Measurements from ENCODE around the gene STING1.
"Not testable (repeated sequence)": the region's sequence is repeated elsewhere in the genome, so short reads cannot be mapped to it uniquely, and the experiment has no call there.

Gene STING1

GRCh38 chr5:139461698-139462097, 20.9 kb downstream of the STING1 start:
- no peak for DNase-seq

GRCh38 chr5:139461176-139461575, 21.4 kb downstream of the STING1 start:
- DNase-seq = no peak

- no peak for DNase-seq
Measured at GRCh38 chr5:139460455-139460854, 22.1 kb downstream of the STING1 start.

- no peak for DNase-seq
Measured at GRCh38 chr5:139459451-139459934, 23.1 kb downstream of the STING1 start.

GRCh38 chr5:139458580-139459407, 23.8 kb downstream of the STING1 start:
- DNase-seq = no peak

- no peak for DNase-seq
Measured at GRCh38 chr5:139457653-139458306, 24.8 kb downstream of the STING1 start.

GRCh38 chr5:139457241-139457640, 25.3 kb downstream of the STING1 start:
- DNase-seq = no peak

GRCh38 chr5:139456776-139457175, 25.8 kb downstream of the STING1 start:
- no peak for DNase-seq

- DNase-seq = no peak
Measured at GRCh38 chr5:139454568-139455290, 27.8 kb downstream of the STING1 start.

- no peak for DNase-seq
Measured at GRCh38 chr5:139453683-139454567, 28.6 kb downstream of the STING1 start.

GRCh38 chr5:139451878-139452660, 30.5 kb downstream of the STING1 start:
- DNase-seq = no peak

- DNase-seq = no peak
Measured at GRCh38 chr5:139451176-139451575, 31.4 kb downstream of the STING1 start.

GRCh38 chr5:139446956-139447779, 35.4 kb downstream of the STING1 start:
- no peak for DNase-seq

- no peak for DNase-seq
Measured at GRCh38 chr5:139445325-139446170, 37.0 kb downstream of the STING1 start.

- DNase-seq = no peak
Measured at GRCh38 chr5:139443831-139444453, 38.6 kb downstream of the STING1 start.

GRCh38 chr5:139440416-139440815, 42.1 kb downstream of the STING1 start:
- not testable (repeated sequence) for DNase-seq

- DNase-seq = peak; percentile 72
Measured at GRCh38 chr5:139439013-139439903, 43.3 kb downstream of the STING1 start, which contains the start of gene DNAJC18. Gene DNAJC18, minus strand, starts transcription at chr5:139439525. Its CDS starts 80 bp downstream, at chr5:139439445.

- DNase-seq = no peak
Measured at GRCh38 chr5:139438707-139439012, 43.9 kb downstream of the STING1 start.

Measured in activated gamma-delta T cell (primary cell).